Measurements from ENCODE around the gene SAA4.

The SAA4 gene

GRCh38 chr11:18188796-18189195, 47.8 kb downstream of the SAA4 start:
- no peak for DNase-seq

Data from NCI-H1092 (cell line).